Limb (tissue), 2 donors: ENCODE results near the gene PTGDS.

Experiments used
- DNase-seq, 2 donors: peaks; one replicate each; pipeline ENCODE4 v3.0.0-alpha.2; 2016; ENCODE audit errors: extremely low spot score in 2 of 2

The PTGDS gene

DNA sequence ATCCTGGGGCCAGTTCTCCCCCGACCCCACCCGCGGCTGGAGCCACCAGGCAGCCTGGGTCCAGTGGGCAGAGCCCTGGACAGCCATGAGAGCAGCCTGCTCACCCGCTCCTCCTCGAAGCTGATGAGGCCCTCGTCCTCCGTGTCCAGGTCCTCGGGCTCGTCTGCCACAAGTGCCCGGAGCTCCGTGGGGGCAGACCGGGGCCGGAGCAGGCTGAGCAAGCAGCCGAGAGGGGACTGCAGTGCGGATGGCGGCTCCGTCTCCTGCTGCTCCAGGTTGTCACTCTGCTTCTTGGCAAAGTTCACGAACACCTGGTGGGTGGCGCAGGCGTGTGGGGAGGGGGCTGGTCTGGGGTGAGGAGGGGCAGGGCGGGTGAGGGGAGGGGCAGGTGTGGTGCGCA, 31.0 kb downstream of the PTGDS start:
- no peak for DNase-seq

DNA sequence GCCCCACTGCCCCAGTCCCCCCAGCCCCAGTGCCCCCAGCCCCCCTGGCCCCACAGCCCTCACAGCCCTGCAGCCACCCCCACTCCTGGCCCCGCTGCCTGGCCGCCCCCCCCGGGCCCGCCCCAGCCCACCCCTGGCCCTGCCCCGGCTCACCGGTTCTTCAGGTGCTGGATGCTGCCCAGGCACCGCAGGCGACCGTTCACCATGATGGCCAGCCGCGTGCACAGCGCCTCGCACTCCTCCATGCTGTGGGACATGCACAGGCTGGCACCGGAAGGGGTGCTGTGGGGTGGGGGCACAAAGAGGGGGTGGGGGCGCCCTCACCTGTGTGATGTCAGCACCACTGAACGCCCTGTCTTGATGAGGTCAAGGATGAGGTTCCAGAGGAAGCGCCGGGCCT, 31.9 kb downstream of the PTGDS start:
- no peak for DNase-seq

DNA sequence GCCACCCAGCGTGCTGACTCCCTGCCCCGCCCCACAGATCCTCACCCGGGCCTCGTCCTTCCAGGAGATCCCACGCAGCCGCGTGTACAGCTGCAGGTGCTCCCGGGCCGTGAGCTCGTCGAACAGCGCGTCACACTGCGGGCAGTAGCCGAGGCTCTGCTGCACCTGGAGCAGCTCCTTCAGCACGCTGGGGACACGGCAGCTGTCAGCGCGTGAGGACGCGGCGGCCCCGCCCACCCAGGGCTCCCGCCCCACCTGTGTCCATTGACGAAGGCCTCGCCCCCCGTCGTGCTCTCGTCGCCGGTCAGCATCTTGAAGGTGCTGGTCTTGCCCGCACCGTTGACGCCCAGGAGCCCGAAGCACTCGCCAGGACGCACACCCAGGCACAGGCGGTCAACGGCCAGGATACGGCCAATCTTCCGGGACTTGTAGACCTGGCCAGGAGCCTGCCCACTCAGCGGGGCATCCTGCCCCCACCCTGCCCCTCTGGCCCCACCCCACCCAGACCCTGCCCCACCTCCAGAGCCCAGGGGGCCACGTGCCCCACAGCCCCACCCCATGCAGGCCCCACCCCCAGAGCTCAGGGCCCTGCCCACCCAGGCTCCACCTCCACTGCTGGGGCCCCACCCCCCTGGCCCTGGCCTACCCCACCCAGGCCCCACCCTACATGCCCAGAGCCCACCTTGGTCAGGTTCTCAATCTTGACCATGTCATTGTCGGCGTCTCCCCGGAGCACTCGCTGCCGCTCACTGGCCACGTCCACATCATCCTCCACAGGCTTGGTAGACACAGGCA, 32.8 kb downstream of the PTGDS start:
- no peak for DNase-seq

DNA sequence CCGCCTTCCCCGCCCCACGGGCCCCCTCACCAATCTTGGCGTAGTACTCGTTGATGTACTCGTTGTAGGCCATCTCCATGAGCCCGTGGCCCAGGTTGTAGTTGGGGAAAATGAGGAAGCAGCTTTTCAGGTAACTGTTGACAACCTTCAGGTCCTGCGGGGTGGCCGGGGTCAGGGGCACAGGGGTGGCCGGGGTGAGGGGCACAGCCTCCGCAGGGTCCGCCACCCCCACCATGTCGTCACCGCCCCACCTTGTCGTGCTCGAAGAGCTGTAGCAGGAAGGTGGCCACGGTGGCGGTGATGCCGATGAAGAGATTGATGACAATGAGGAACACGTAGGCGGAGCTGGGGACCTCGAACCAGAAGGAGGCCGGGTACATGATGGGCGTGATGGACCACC, 33.9 kb downstream of the PTGDS start:
- no peak for DNase-seq

DNA sequence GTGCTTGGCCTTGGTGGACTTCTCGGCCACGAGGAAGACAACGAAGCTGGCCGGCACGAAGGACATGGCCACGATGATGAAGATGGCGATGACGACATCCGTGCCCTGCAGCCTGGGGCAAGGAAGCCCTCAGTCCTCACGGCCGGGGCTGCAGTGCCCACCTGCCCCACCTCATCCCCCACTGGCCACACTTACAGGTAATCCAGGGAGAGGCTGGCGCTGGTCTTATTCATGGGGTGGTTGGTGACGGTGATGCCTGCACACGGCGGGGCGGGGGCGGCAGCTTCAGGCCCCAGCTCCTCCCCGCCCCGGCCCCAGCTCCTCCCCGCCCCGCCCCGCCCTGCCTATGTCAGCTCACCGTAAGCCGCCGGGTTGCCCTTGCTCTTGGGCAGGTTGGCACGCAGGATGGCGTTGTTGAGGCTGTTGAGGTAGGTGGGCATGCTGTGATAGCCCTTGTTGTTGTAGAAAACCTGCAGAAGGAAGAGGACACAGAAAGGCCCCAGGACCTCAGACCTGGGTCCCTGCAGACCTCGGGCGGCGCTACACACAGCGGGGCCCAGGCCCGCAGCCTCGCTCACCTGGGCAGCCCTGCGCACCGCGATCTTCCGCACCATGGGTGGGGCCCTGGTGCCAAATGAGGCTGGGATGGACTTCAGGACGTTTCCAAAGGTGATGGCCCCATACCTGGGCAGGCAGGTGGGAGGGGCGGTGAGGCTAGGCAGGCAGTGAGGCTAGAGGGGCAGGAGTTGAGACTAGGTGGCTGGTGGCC, 34.8 kb downstream of the PTGDS start:
- DNase-seq = no peak

DNA sequence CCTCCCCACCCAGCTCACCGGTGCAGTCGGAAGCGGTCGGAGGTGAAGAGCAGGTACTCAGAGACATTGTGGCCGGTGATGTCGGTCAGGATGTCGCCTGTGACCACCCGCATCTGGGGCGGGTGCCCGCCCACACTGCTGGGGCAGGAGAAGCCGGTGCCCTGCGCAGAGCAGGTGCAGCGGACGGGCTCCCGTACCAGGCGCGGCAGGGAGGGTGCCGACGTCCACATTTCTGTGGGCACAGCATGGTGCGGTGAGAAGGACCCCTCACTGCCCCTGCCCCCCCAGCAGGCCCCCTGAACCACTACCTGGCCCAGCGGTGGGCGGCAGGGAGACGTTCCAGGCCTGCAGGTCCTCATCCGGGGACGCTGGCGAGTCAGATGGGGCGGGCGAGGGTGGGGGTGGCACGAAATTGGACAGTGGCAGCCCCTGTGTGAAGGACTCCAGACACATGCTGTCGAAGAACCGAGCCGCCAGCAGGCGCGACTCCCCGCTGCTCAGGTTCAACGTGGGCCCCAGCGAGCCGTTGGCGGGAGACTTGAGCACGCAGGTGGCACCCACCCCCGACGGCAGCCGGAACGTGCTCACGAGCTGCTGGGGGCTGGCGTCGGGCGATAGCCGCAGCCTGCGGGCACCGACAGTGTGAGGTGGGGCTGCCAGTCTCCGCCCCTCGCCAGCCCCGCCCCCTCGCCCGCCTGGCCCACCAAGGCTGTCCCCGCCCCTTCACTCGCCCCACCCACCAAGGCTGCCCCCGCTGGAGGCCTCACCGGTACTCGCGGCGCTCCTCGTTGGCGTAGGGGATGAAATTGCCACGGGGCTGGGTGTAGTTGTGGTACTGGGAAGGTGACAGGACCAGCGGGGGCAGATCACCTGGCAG, 35.6 kb downstream of the PTGDS start:
- DNase-seq = no peak

DNA sequence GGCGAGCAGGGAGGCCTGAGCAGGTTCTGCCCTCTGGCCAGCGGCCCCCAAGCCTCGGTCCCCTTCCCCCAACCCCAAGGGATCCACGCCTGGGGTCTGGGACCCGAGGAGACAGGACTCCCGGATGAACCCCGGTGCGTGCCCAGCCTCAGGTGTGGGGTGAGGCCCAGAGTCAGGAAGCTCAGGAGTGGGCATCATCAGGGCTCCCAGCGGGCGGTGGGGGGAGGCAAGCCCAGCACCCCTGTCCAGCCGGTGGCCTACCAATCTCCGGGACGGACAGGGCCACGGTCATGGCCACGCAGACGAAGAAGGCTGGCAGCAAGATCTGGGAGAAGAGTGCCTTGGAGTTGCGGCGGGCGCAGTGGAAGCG, 36.3 kb downstream of the PTGDS start:
- no peak for DNase-seq

DNA sequence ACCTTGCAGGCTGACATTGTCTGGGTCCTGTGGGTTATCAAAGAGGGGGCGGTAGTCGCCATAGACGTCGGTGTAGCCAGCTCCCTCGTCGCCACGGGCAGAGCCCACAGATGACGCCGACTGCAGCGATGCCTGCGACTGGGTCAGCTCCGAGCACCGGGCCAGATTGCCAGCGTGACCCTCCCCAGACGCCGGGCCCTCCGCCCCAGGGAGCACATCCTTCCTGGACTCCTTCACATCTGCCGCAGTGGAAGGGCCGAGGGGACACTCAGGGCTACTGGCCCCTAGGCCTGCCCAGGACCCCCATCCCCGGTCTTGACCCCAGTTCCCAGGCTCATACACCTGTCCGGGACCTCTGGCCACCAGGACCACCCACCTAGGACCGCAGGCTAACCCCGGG, 36.9 kb downstream of the PTGDS start:
- no peak for DNase-seq

DNA sequence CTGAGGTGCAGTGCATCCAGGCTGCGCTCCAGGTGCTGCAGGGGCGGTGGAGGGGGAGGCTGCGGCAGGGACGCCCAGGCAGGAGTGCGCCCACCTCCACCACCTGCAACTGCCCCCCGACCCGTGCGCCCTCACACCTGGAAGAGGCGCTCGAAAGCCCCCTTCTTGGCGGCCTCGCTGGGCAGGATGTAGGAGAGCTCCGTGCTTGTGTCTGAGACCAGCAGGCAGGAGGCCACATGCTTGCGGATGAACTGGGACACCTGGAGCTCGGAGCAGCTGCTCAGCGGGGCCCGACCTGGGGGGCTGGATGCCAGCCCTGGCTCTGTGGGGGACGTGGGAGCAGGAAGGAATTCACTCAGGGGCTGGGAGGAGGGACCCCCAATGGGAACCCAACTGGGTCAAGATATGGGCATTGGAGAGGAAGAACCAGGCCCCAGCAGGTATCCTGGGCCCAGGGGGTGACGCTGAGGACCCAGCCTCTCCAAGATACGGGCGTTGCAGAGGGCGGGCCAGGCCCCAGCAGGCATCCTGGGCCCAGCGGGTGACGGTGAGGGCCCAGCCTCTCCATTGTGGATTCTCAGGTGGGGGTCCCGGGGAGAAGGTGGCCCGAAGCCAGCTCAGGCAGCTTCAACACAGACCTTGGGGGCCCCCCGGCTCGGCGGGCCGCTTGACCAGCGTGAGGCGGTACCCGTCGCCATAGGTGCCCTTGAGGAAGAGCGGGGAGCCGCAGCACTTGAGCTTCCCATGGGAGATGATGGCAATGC, 37.7 kb downstream of the PTGDS start:
- no peak for DNase-seq

DNA sequence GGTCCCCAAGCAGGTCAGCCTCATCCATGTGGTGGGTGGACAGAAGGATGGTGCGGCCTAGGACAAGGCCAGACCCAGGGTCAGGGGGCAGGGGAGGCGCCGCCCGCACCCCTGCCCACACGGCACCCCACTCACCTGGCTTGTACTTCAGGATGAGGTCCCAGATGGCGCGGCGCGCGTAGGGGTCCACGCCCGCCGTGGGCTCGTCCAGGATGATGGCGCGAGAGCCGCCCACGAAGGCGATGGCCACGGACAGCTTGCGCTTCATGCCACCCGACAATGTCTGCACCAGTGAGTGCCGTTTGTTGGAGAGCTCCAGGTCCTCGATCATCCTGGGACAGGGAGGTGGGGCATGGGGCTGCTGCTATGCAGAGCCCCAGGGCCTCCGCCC, 38.2 kb downstream of the PTGDS start:
- no peak for DNase-seq

DNA sequence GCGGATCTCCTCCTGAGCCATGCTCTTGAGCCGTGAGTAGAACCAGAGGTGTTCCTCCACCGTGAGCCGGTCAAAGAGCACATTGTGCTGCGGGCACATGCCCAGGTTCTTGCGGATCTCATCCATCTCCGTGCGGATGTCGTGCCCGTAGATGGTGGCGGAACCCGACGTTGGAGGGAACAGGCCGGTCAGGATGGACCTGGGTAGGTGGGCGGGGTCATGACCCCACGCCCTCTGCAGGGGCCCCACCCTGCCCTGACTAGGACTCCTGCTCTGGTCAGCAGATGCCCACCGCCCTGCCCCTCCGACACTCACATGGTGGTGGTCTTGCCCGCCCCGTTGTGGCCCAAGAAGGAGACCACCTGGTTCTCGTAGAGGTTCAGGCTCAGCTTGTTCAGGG, 38.7 kb downstream of the PTGDS start:
- DNase-seq = no peak

DNA sequence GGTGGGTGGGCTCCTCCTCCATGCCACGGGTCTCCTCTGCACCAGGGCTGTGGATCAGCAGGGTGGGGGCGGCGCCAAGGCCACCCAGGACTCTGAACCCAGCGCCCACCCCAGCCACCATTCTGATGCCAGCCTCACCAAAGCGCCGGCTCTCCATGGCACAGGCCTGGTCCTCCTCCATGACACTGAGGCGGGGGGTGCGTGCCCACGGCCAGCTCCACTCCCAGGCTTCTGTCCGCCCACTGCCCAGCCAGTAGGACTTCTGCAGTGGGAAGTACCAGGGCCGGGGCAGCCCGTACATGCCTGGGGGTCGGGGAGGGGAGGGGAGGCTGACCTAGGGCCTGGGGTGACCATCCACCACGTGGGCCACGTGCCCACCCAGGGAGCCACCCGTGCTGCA, 39.1 kb downstream of the PTGDS start:
- DNase-seq = no peak

DNA sequence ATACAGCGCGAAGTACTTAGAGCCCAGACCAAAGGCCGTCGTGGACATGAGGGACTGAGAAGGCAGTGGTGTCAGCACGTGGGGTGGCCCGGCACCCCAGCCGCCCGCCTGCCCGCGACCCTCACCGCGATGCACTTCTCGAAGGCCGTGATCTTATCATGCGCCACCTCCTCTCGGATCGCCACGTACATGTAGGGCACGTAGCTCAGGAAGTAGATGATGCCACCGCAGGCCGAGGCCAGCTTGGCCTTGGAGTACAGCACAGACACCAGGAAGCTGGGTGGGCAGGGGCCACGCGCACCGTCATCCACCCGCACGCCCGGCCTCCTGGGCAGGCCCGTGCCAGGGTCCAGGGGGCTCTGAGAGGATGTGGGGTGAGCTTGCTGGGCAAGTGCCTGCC, 39.8 kb downstream of the PTGDS start:
- no peak for DNase-seq

DNA sequence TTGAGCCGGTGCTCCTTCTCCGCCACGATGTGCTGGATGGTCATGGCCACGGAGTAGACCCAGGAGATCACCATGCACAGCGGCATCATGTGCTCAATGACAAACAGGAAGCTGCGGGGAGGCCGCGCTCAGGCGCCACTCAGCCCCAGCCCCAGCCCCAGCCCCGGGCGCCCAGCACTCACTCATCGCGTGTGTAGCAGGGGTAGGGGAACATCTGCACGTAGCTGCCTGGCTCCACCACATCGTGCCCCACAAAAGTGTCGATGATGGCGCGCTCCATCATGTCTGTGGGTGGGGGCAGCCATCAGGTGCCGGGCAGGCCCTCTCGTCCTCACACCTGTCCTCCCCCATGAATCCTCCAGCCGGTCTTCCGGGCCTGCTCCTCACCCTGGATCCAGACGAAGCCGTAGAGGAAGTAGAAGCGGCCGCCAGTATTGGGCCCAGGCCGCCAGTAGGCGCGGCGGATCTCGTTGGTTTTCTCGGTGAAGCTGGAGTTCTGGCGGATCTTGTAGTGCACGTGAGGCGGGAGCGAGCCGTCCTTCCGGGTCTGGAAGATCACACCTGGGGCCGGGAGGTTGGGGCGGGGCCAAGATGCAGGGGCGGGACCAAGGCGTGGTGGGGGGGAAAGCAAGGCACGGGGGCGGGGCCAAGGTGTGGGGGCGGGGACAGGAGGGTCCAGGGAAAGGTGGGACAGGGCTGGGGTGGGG, 40.6 kb downstream of the PTGDS start:
- no peak for DNase-seq

DNA sequence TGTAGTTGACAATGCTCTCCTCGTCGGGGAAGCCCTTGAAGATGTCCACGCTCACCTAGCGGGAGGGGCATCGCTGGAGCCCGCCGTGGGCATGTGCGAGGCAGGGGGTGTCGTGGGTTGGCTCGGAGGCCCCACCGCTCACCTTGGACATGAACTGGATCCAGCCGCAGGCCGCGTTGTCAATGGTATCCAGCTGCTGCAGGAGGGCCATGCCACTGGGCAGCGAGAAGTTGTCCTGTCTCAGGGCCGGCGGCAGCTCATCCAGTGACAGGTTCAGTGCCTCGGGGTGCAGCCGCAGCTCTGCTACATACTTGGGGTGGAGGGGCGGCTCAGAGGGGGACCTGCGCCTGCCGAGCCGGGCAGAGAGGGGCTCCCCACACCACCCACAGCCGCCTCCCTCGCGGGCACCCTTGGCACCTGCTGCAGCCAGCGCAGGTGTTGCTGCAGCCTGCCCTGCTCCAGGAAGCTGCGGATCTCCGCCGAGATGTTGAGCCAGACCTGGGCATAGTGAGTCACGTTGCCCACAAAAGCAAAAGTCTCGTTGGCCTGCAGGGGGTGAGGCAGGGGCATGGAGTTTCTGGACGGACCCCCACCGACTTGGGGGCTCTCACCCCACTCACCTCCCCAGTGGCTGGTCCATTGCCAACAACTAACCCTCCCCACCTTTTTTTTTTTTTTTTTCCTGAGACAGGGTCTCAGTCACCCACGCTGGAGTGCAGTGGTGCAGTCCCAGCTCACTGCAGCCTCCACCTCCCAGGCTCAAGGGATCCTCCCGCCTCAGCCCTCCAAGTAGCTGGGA, 41.7 kb downstream of the PTGDS start:
- DNase-seq = no peak

DNA sequence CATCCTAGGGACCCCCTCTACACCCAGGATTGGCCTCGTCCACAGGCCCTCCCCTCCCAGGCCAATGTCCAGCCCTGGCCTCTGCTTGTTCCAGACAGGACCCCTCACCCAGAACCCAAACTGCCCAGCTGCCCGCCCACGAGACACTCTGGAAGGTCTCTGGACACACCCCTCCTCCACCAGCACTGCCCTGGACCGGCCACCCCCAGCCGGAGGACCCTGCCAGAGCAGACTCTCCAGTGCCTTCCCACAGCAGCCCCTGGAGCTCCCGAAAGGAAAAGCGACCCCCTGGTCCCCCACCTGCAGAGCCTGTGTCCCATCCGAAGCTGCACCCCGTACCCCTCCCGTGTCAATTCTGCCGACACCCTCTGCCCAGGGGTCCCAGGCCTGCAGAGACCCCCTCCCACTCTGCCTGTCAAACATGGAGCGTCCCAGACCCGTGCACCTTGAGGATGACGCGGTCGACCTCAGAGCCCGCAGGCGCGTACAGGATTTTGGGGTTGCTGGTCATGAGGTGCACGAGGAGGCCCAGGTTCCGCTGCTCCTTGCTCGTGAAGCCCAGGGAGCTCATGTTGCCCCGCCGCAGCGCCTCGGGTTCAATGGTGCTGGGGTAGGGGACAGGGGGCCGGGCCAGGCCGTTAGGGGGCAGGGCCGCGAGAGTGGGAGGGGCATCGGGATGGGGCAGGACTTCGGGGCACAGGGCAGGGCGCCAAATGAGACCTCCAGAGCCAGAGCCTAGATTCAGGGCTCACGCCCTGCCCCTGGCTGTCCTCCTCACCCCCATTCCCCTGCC, 42.8 kb downstream of the PTGDS start:
- DNase-seq = no peak

DNA sequence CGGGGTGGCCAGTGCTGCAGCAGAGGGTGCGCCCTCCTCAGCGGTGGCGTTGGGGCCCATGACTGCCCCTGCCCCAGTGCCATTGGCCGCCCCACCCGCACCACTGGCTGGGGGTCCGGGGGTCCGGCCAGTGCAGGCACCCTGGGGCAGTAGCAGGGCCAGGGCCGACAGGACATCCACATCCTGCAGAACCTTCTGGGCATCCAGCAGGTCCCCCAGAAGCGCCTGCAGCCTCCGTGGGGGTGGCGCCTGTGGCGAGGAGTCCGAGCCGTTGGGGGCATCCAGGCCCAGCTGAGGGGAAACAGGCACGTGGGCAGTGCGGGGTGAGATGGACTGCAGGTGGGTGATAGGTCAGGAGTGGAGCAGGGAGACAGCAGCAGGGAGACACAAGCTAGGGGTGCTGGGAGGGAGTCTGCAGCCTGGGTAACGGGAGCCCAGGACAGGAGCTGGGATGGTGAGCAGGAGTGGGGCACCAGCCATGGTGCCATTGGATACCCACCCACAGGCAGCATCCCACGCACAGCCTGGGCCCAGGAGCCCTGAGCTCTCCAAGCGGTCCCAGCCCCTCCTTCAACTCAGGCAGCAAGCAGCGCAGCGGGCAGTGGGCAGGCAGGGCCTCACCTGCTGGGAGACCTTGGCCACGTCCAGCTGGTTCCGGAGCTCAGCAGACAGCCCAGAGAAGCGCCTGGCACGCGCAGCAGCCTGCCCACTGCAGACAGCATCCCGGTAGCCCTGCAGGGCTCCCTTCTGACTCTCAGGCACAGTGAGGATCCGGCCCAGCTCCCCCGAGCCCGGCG, 43.7 kb downstream of the PTGDS start:
- DNase-seq = no peak

DNA sequence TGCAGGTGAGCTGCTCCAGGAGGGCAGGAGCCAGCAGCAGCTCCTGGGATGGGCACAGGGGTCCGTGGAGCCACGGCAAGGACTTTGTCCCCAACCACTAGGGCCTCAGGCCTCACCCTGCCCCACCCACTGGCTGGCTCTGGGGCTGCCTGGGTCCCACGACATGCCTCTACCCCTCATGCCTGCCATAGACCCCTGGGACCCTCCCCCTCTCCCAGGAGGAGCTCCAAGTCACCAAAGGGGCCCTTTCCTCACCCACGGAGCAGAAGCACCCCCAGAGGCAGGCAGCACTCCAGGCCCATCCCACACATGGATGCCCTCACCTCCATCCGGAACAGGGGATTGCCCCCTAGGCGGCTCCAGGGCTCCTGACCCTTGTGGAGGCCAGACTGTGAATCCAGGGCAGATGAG, 44.3 kb downstream of the PTGDS start:
- DNase-seq = no peak
